Measurements from ENCODE around the gene KCNH4.

Gene KCNH4

GRCh38 chr17:42135664-42136653 is 45.0 kb downstream of the KCNH4 start:
- no peak for DNase-seq

DNA sequence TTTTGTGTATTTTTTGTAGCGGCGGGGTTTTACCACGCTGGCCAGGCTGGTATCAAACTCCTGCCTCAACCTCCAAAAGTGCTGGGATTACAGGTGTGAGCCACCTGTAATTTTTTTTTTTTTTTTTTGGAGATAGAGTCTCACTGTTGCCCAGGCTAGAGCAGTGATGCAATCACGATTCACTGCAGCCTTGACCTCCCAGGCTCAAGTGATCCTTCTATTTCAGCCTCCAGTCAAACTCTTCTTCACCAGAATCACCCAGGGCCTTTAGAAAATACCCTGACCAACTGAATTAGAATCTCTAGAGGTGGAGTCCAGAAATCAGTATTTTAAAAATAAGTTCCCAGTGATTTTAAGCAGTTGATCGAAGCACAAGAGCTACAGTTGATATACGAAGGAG is 45.8 kb downstream of the KCNH4 start:
- DNase-seq: no peak

DNA sequence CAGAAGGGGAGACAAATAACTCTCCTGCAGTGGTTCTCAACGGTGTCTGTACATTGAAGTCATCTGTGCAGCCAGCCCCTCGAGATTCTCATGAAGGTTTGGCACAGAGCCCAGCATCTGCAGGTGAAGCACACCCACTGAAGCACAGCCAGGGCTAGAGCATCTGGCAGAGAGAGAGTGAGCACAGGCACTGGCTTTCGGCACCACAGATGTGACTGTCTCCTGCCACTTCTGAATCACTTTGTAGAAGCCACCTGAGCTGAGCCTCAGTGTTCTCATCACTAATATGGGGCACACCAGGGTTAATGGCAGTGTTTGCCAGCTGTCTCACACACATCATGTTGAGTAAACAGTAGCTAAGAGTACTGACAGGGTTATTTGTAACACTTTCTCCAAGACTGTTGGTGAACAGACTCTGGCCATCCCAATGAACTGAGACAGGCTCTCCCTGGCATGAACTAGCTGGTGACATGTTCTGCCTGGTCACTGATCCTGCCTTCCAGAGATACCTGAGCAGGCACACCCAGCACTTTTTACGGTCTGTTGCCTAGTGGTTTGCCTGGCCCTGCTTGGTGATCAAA is 47.4 kb downstream of the KCNH4 start:
- DNase-seq: no peak

GRCh38 chr17:42132941-42133340 is 48.0 kb downstream of the KCNH4 start:
- DNase-seq: peak; percentile 55

GRCh38 chr17:42131981-42132432 is 48.9 kb downstream of the KCNH4 start:
- no peak for DNase-seq

DNA sequence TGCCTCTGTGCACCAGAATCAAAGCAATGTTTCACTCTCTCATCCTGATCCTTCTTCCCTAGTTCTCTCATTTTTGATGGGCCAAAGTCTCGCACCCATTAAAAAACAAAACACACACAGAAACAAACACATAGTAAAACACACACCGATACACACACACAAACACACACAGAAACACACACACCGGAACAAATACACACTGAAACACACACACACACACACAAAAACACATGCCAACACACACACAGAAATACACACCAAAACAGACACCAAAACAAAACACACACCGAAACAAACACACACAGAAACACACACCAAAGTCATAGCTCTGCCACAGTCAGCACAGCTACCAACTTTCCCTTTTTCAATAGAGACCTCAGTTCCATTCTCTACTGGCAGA is 49.7 kb downstream of the KCNH4 start:
- no peak for DNase-seq

DNA sequence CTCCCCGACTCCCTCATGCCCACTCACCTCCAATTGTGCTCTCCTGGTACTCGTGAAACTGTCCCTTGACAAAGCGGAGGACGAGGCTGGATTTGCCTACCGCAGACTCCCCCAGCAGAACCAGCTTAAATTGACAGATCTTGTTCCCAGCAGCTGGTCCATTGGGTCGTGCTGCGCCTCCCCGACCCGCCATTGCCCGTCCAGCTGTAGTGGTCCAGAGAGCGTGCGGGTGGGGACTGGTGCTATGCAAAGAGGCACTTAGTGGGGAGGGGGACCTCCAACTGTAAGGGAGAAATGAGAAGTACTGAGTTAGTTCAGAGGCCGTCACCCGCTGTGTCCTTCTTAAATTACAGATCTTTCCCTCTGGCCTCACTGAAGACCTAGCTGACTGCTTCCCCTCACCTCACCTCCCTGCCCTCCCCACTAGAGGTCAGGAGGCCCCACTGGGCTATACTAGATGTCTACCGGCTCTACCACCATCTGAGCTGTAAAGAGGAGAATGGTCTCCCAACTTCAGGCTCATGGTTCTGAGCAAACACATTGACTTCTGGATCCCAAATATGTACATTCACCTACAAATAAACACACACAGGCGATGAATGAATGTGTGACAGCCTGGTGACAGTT is 50.5 kb downstream of the KCNH4 start:
- no peak for DNase-seq

- no peak for DNase-seq
These were observed 51.7 kb downstream of the KCNH4 start for GRCh38 chr17:42129109-42129837.

DNA sequence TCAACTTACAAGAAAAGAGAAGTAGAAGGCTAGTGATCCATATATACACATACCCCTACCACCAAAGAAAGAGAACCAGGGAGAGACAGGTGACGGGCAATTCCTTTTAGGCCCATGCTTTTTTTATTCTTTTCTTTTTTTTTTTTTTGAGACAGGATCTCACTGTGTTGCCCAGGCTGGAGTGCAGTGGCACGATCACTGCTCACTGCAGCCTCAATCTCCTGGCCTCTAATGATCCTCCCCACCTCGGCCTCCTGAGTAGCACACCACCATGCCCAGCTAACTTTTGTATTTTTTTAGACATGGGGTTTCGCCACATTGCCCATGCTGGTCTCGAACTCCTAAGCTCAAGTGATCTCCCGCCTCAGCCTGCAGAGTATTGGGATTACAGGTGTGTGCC is 53.5 kb downstream of the KCNH4 start:
- no peak for DNase-seq

- no peak for DNase-seq
These were observed 54.1 kb downstream of the KCNH4 start for GRCh38 chr17:42126836-42127235.

DNA sequence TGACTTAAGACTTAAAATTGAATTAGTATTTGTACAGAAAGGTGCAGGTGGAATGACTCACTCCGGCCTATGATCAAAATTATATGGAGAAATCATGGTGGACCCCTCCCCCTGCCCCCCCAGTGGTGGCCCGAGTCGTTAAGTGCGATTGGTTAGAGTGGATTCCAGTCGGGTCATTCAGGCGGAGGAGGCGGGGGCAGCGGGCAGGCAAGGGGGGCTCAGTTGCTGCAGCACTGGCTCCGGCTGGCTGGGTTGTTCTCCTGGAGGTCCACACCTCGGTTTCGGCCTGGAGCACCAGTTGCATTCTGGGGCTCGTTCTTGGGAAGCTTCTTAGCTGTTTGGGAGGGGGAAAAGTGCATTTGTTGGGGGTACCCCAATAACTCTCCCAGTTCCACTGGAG is 55.4 kb downstream of the KCNH4 start:
- no peak for DNase-seq

DNA sequence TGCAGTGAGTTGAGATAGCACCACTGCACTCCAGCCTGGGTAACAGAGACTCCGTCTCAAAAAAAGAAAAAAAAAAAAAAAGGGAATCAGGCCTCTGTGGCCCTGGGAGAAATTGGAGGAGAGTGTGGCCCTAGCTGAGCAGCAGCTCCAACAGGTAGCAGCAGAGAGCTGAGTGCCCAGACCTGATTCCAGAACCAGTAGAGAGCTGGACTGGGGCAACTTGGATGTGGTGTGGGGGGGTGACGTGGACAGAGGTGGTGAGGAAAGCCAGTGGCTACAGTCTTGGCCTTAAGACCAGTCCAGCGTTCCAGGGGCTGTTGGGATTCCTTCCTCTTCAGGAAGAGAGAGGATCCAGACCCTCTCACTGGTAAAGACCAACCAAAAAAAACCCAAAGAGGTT is 56.7 kb downstream of the KCNH4 start:
- DNase-seq: no peak

GRCh38 chr17:42122371-42123303 is 58.3 kb downstream of the KCNH4 start, which contains the start of gene HSPB9:
Gene HSPB9, plus strand, starts transcription at chr17:42122804. Its CDS starts 47 bp downstream, at chr17:42122851.
- DNase-seq: no peak

GRCh38 chr17:42120770-42121769 is 59.9 kb downstream of the KCNH4 start, which contains the start of gene KAT2A:
Gene KAT2A, minus strand, starts transcription at chr17:42121367. Its CDS starts 63 bp downstream, at chr17:42121304.
- peak; percentile 84 for DNase-seq

DNA sequence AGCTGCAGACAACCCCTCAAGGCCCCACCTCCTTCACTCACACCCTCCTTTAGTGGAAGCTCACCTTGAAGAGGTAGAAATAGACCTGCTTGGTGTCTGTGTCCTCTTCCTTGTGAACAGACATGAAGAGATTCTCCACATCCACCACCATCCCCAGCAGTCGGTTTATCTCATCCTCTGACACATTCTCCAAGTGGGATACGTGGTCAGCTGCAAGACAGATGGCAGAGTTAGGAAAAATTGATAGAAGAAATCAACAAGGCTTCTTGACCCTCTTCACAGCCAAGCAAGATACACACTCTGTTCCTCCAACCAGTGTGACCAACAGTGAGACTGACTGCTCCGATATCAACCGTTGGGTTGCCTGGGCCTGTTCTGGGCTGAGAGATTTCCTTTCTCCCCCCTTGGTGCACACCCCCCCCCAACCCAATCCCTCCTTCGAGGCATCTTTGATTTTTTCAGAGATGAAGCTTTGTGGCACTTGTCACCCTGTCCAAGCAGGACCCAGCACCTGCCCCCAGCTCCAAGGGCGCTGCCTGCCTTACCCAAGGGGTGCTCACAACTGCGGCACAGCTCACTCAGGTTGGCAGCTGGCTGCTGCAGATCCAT is 60.7 kb downstream of the KCNH4 start:
- no peak for DNase-seq

DNA sequence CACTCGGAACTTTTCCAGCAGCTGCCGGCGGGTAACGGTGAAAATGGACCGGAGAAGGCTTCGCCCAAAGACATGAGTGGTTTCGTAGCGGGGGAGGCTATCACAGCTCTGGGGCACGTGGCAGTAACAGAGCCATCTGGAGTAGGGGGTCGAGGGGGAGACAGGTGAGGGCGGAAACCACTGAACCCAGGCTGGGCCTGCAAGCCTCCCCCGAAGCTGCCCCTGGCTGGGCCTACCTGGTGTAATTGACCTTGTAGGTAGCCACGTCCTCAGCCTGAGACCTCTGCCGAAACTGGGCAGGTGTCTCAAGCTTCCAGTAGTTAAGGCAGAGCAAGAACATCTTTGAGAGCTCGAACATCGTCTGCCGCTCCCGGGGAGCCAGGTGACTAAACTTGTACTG is 61.6 kb downstream of the KCNH4 start:
- no peak for DNase-seq

DNA sequence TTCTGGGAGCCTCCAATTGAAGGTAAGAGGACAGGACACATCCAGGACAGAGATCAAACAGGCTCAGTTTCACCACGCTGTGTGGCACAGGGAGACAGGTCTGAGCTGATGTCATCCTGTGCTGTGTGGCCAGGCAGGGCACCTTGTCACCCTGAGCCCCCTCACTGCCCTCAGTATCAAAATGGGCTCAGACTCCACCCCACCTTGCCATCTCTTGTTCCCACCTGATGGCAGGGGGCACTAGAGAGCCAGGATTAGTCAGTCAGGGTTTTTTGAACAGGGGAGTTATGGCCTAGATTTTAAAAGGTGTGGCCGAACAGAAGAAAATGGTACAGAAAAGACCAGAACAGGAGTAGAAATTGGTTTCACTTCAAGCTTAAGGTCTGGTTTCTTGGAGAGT is 62.4 kb downstream of the KCNH4 start:
- DNase-seq: peak; percentile 42

GRCh38 chr17:42118126-42118510 is 62.8 kb downstream of the KCNH4 start:
- DNase-seq: no peak

DNA sequence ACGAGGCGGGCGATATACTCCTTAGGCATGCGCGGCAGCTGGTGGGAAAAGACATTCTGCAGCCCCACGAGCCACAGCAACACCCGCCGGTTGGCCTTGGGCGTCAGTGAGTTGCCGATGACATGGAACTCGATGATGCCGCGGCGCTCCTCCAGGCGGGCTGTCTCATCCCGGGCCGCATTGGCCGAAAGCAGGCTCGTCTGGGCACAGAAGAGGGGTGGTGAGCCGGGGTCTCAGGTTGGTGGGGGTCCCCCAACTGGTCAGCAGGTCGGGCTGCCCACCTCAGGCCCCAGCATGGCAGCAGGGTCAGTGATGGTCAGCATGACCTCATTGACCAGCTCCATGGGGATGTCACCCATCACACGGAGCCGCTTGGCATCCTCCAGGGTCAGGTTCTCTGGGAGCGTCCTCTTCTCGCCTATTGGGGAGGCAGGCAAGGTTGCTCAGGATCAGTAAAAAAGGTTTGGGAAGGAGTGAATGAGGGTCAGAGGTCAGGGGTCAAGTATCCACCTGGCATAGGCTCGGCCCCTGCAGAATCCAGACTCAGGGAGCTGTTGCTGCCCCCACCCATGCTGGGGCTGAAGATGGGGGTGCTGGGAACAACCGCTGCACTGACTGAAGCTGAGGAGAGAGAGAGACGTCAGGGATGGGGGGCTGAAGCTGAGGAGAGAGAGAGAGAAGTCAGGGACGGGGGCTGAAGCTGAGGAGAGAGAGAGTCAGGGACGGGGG is 63.4 kb downstream of the KCNH4 start:
- no peak for DNase-seq
